ENCODE data around the gene USP36. TPM values are rescaled to one million over a fixed set of nuclear protein-coding genes. Genes with fewer than 3 reads are reported as not detected.

USP36 gene
- total RNA-seq, 6 experiments from 2014 or later = 12.7 to 27.8 (median 18.7) TPM

DNA sequence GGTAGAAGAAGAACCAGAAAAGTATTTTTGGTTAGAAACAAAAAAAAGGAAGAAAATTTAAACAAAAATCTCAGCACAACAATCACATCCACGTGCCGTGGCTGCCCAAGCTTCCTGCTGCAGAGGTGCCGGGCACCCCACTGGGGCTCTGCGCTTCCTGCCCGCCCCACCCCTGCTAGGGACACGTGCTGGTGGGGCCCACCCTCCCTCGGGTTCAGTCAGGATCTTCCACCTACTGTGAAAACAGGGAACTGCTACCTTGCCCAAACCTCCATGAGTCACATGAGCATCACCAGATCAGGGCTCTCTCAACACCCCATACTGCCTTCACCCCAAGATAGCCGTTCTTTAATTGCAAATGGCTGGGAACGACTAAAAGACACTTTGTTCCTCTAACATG is 34.2 kb downstream of the USP36 start:
- DNase-seq (no peak), ATAC-seq (peak; percentile 18 to 50 (median 35))
- WGBS (ENCODE audit: insufficient coverage, low coverage, low lambda C conversion rate, missing lambda C conversion rate) = 70% methylated on average over 7 of the region's 9 CpGs
- H3K36me3 ChIP-seq = peaks cover 4 to 84% (median 39%) of the 10 kb centered on the region in 4 donors
- no peak overlapping the region for H3K4me3 ChIP-seq
- H3K27me3 ChIP-seq = no peaks in the 10 kb centered on the region
- H3K9me3 ChIP-seq = no peaks in the 10 kb centered on the region
- TF ChIP-seq, protein P1, sequence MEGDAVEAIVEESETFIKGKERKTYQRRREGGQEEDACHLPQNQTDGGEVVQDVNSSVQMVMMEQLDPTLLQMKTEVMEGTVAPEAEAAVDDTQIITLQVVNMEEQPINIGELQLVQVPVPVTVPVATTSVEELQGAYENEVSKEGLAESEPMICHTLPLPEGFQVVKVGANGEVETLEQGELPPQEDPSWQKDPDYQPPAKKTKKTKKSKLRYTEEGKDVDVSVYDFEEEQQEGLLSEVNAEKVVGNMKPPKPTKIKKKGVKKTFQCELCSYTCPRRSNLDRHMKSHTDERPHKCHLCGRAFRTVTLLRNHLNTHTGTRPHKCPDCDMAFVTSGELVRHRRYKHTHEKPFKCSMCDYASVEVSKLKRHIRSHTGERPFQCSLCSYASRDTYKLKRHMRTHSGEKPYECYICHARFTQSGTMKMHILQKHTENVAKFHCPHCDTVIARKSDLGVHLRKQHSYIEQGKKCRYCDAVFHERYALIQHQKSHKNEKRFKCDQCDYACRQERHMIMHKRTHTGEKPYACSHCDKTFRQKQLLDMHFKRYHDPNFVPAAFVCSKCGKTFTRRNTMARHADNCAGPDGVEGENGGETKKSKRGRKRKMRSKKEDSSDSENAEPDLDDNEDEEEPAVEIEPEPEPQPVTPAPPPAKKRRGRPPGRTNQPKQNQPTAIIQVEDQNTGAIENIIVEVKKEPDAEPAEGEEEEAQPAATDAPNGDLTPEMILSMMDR (IDR thresholded peaks at IDR 0.05) = no peak
- TF ChIP-seq POLR2A (IDR thresholded peaks at IDR 0.05) = no peak
- intact Hi-C loops (cut with DNase I) = loop anchor here in 1 of 2 donors (10.0 kb wide), 1 partner anchor 312 kb away; no protein-coding TSS in a partner anchor
- H3K27ac ChIP-seq = no peak overlapping the region
- H3K4me1 ChIP-seq = no peaks in the 10 kb centered on the region

DNA sequence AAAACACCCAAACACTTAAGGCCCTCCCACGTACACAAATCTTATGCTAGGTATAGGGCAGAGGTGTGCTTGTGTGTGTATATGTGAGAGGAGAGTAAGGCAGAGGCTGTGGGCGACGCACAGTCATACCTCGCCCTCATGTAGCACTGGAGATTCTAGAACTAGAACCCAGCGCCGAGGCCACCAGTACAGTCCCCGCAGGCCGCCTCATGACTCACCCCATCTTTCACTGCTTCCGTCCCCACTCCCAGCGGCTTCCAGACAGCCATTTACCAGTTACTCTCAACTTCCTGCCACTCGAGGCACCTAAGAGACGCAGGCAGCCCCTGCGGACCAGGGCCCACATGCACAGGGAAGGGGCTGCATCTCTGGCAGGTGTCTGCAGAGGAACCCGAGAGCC is 35.3 kb downstream of the USP36 start:
- intact Hi-C loops (cut with DNase I) = loop anchor here in 1 of 2 donors (10.0 kb wide), 1 partner anchor 310 kb away; no protein-coding TSS in a partner anchor
- no peak overlapping the region for H3K4me3 ChIP-seq
- no peaks in the 10 kb centered on the region for H3K9me3 ChIP-seq
- no peak for DNase-seq
- no peak for TF ChIP-seq POLR2A (IDR thresholded peaks at IDR 0.05)
- TF ChIP-seq, protein P1 (IDR thresholded peaks at IDR 0.05) = no peak
- 84% methylated on average over 6 of the region's 14 CpGs for WGBS (ENCODE audit: insufficient coverage, low coverage, low lambda C conversion rate, missing lambda C conversion rate)
- peak in 1 of 4 donors; percentile 28 for ATAC-seq
- H3K27ac ChIP-seq = no peak overlapping the region
- no peaks in the 10 kb centered on the region for H3K4me1 ChIP-seq
- H3K36me3 ChIP-seq = peaks cover 4 to 77% (median 33%) of the 10 kb centered on the region in 4 donors
- H3K27me3 ChIP-seq = no peaks in the 10 kb centered on the region

- 64% methylated on average over 2 of the region's 11 CpGs for WGBS (ENCODE audit: insufficient coverage, low coverage, low lambda C conversion rate, missing lambda C conversion rate)
- H3K27ac ChIP-seq = no peak overlapping the region
- H3K4me3 ChIP-seq = no peak overlapping the region
- no peaks in the 10 kb centered on the region for H3K27me3 ChIP-seq
- TF ChIP-seq POLR2A (IDR thresholded peaks at IDR 0.05) = no peak
- TF ChIP-seq, protein P1 (IDR thresholded peaks at IDR 0.05) = no peak
- DNase-seq = no peak
- no peaks in the 10 kb centered on the region for H3K9me3 ChIP-seq
- intact Hi-C loops (cut with DNase I) = loop anchor here in 1 of 2 donors (10.0 kb wide), 1 partner anchor 310 kb away; no protein-coding TSS in a partner anchor
- ATAC-seq = peak in 3 of 4 donors; percentile 12 to 56 (median 41)
- peaks cover 4 to 71% (median 31%) of the 10 kb centered on the region in 4 donors for H3K36me3 ChIP-seq
- no peaks in the 10 kb centered on the region for H3K4me1 ChIP-seq
These were observed 35.8 kb downstream of the USP36 start for GRCh38 chr17:78804777-78805176.

DNA sequence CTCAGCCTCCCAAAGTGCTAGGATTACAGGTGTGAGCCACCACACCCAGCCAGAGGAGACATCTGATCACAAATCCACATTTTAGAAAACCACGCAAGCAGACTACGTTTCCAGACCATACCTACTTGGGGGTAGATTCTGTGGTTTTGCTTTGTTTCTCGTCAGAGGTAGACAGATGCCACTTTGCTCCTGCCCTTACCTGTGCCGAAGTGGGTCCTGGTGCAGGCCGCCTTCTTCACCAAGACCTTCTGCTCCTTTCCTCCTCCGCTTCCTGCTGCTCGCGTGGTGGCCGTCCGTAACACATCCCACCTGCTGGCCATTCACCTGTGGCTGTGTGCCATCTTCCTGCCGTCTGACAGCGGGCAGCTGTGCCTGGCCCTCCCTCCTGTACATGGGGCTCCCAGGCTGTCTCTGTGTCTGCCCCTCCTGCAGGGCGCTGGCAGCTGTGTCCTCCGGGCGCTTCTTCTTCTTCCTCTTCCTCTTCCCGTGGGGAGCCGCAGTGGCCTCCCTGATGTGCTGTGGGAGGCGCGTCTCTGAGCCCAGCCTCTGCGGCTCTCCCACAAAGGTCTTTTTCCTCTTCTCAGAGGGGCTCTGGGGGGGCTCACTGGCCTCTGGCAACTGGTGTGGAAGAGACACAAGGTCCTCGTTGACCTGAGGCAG is 37.3 kb downstream of the USP36 start:
- peaks cover 4 to 62% (median 31%) of the 10 kb centered on the region in 4 donors for H3K36me3 ChIP-seq
- DNase-seq (peak in 1 of 3 donors; percentile 42), ATAC-seq (peak in 3 of 4 donors; percentile 24 to 47 (median 40))
- no peaks in the 10 kb centered on the region for H3K4me1 ChIP-seq
- no peak overlapping the region for H3K27ac ChIP-seq
- intact Hi-C loops (cut with DNase I) = loop anchor here in 1 of 2 donors (10.0 kb wide), 1 partner anchor 309 kb away; no protein-coding TSS in a partner anchor
- H3K4me3 ChIP-seq = no peak overlapping the region
- H3K9me3 ChIP-seq = no peaks in the 10 kb centered on the region
- WGBS (ENCODE audit: insufficient coverage, low coverage, low lambda C conversion rate, missing lambda C conversion rate) = 73% methylated on average over 12 of the region's 21 CpGs
- no peaks in the 10 kb centered on the region for H3K27me3 ChIP-seq
- TF ChIP-seq, protein P1 (IDR thresholded peaks at IDR 0.05) = no peak
- no peak for TF ChIP-seq POLR2A (IDR thresholded peaks at IDR 0.05)

All from right lobe of liver (tissue), 6 donors.